Measurements from ENCODE around the gene FAM107B. TPM values are rescaled to one million over a fixed set of nuclear protein-coding genes. Genes with fewer than 3 reads are reported as not detected.

The FAM107B gene
- total and polyA plus RNA-seq, 2 of the 4 experiments (the other 2 are of a cell fraction), result 26.4 to 27.1 TPM

DNA sequence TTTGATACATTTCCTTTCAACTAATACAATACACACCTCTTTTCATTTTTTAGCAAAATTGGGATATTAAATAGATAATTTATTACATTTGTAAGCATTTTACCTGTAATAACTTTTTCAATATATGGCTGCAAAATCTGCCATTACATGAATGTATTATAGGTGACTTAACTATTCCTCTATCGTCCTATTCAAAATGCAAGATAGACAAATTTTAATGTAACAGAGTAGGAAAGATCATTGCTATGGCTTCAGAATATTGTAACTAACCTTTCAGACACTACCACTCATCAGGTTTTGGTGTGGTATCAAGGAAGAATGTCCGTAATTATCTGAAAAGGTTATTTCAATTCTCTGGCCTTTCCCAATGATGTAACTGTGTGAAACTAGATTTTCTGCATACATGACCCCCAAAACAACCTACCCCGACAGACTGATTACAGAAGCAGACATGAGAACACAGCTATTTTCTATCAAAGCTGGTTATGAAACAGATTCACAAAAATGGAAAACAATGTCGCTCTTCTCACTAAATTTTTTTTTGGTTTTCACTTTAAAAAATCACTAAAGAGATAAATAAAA, 211.2 kb downstream of the FAM107B start:
- WGBS, 2 experiments (ENCODE audit: extremely low coverage in 2 of 2, insufficient read length in 1 of 2), result no CpG with 5 or more reads among the region's 4 CpGs
- no TSS peak for BruUV-seq (replicated peaks)
- H2AK5ac ChIP-seq (ENCODE audit: low read depth, low read length), result no peak overlapping the region

More for the DNA sequence above, 211.2 kb downstream of the FAM107B start:
- intact Hi-C loops (cut with micrococcal nuclease), result no loop called here
- Histone ChIP-seq H3K56ac (ENCODE audit: extremely low read depth, insufficient read depth, low read length) (no peak overlapping the region), H3K18ac (ENCODE audit: low read depth, low read length) (no peak overlapping the region), H3K27ac (ENCODE audit: insufficient read depth, low read length) (no peak overlapping the region), H3K4me1 (ENCODE audit: control insufficient read depth, insufficient read depth, low read length) (peaks cover 13% of the 10 kb centered on the region), H3K4me3 (ENCODE audit: insufficient read depth, low read depth, low read length) (no peak overlapping the region), H3K9me3 (ENCODE audit: control insufficient read depth, insufficient read depth, low read length) (peaks cover 3% of the 10 kb centered on the region; the same call in 1 of the 2 replicates), H4K5ac (ENCODE audit: low read depth, low read length) (no peak overlapping the region), H3K79me1 (ENCODE audit: low read depth in 1 of 2, low read length in 2 of 2) (peaks cover 31 to 82% of the 10 kb centered on the region in 2 experiments), H4K20me1 (ENCODE audit: insufficient read depth, low read length) (peaks cover 77% of the 10 kb centered on the region), H2BK15ac (ENCODE audit: low read depth, low read length) (no peak overlapping the region), H3K14ac (replicated peaks; ENCODE audit: low read depth, low read length) (no peak overlapping the region), H3K36me3 (ENCODE audit: control insufficient read depth, insufficient read depth, low read length) (peaks cover 25% of the 10 kb centered on the region), H3K23ac (ENCODE audit: low read depth, low read length) (no peak overlapping the region), H2AK9ac (replicated peaks; ENCODE audit: low read depth, low read length, poor library complexity) (no peak overlapping the region), H3K4me2 (ENCODE audit: low read depth, low read length) (no peak overlapping the region), H3K9ac (ENCODE audit: low read depth, low read length) (no peak overlapping the region), H2AFZ (replicated peaks; ENCODE audit: low read length, poor library complexity) (no peak overlapping the region), H4K8ac (ENCODE audit: low read depth in 2 of 2, low read length in 2 of 2) (no peak overlapping the region), H3K9me1 (ENCODE audit: insufficient read depth, low read length) (peaks cover 28% of the 10 kb centered on the region), H4K91ac (ENCODE audit: insufficient read depth, low read depth, low read length) (no peak overlapping the region), H2BK120ac (ENCODE audit: low read depth, low read length) (no peak overlapping the region), H2BK20ac (ENCODE audit: low read depth, low read length) (no peak overlapping the region), H3K27me3 (ENCODE audit: control insufficient read depth, insufficient read depth, low read length) (no peaks in the 10 kb centered on the region), H2BK5ac (ENCODE audit: low read depth, low read length, poor library complexity, severe bottlenecking) (peak overlapping the region; percentile 27), H3K4ac (ENCODE audit: low read depth, low read length) (no peak overlapping the region)
- TF ChIP-seq RCOR1 (IDR thresholded peaks at IDR 0.05; ENCODE audit: insufficient replicate concordance, low read length) (no peak), MAFK (IDR thresholded peaks at IDR 0.05; ENCODE audit: low read depth, low read length) (peak; percentile 65), MAZ (IDR thresholded peaks at IDR 0.05; ENCODE audit: borderline replicate concordance, low read depth, low read length) (no peak)
- DNase-seq, result no peak
- CTCF ChIA-PET, result interaction anchor here (1.0 kb wide), 1 partner anchor 18 kb away, joined by 3 read pairs; no protein-coding TSS in a partner anchor
- ATAC-seq (ENCODE audit: low read depth), result no peak
- in situ Hi-C loops (cut with MboI; ENCODE audit: low sequenced_read_pairs), result no loop called here
- POLR2A ChIA-PET (ENCODE audit: unreplicated experiment), result no interaction called here
- dilution Hi-C loops (cut with HindIII; ENCODE audit: low sequenced_read_pairs, unreplicated experiment), result no loop called here

All from IMR-90 (cell line).